Measurements from ENCODE around the gene IP6K2. TPM values are rescaled to one million over a fixed set of nuclear protein-coding genes. Genes with fewer than 3 reads are reported as not detected.

The IP6K2 gene
- total and polyA plus RNA-seq, 2 of the 13 experiments (the other 11 are each of a cell fraction or from before 2014, with no cell fraction given) = 85.5 to 112 TPM

GRCh38 chr3:48661501-48662144 is 55.4 kb downstream of the IP6K2 start (continued):
- TF ChIP-seq TEF (CRISPR knock-in tag; IDR thresholded peaks at IDR 0.05) = peak; percentile 100
- peak; percentile 88 for TF ChIP-seq AGO1 (IDR thresholded peaks at IDR 0.05; ENCODE audit: low read depth, low read length, poor library complexity, severe bottlenecking)
- peak; percentile 96 for TF ChIP-seq ZKSCAN5 (CRISPR knock-in tag; IDR thresholded peaks at IDR 0.05)
- TF ChIP-seq ZNF773 (CRISPR knock-in tag; IDR thresholded peaks at IDR 0.05; ENCODE audit: borderline replicate concordance) = peak; percentile 100
- TF ChIP-seq ZNF180 (CRISPR knock-in tag; IDR thresholded peaks at IDR 0.05; ENCODE audit: borderline replicate concordance, low read depth) = peak; percentile 100; the same call in 1 of the 2 replicates
- TF ChIP-seq ZNF446 (CRISPR knock-in tag; IDR thresholded peaks at IDR 0.05) = peak; percentile 100
- no peak for TF ChIP-seq TCF12 (IDR thresholded peaks at IDR 0.05)
- TF ChIP-seq TCF12 (CRISPR knock-in tag; IDR thresholded peaks at IDR 0.05) = peak; percentile 100
- peak; percentile 36 for TF ChIP-seq YY1 (IDR thresholded peaks at IDR 0.05; ENCODE audit: insufficient read depth, insufficient replicate concordance, low read depth, low read length)
- peak; percentile 100 for TF ChIP-seq ZNF776 (CRISPR knock-in tag; IDR thresholded peaks at IDR 0.05)
- TF ChIP-seq ZNF274 (CRISPR knock-in tag; IDR thresholded peaks at IDR 0.05) = peak; percentile 100
- peak; percentile 100 for TF ChIP-seq ATF7-NPFF (CRISPR knock-in tag; IDR thresholded peaks at IDR 0.05; ENCODE audit: low read depth)
- TF ChIP-seq RERE (CRISPR knock-in tag; IDR thresholded peaks at IDR 0.05; ENCODE audit: low read depth) = peak; percentile 97
- TF ChIP-seq ZNF549 (CRISPR knock-in tag; IDR thresholded peaks at IDR 0.05) = peak; percentile 99
- peak; percentile 100 for TF ChIP-seq IKZF4 (CRISPR knock-in tag; IDR thresholded peaks at IDR 0.05; ENCODE audit: borderline replicate concordance, low read depth, not compliant biosample characterization)
- 0 out of 2 replicates have a peak, but pooled peaks have one; percentile 38 for TF ChIP-seq U2AF2 (IDR thresholded peaks at IDR 0.05; ENCODE audit: low read depth, low read length)
- TF ChIP-seq ZNF343 (CRISPR knock-in tag; IDR thresholded peaks at IDR 0.05) = peak; percentile 100
- TF ChIP-seq POGZ (CRISPR knock-in tag; IDR thresholded peaks at IDR 0.05) = peak; percentile 77
- TF ChIP-seq KDM3A (CRISPR knock-in tag; IDR thresholded peaks at IDR 0.05; ENCODE audit: low read depth) = peak; percentile 100
- peak; percentile 100 for TF ChIP-seq ZNF33B (CRISPR knock-in tag; IDR thresholded peaks at IDR 0.05)
- TF ChIP-seq ZNF280B (CRISPR knock-in tag; IDR thresholded peaks at IDR 0.05; ENCODE audit: borderline replicate concordance) = peak; percentile 100

All from HepG2 (cell line).